ENCODE data around the gene STYXL2. TPM values are rescaled to one million over a fixed set of nuclear protein-coding genes. Genes with fewer than 3 reads are reported as not detected.

Gene STYXL2
- total RNA-seq (1 to 10 TPM; 7.1 to 7.6 TPM), polyA plus RNA-seq (1 to 10 TPM; 2.0 to 2.8 TPM)
- long read RNA-seq, donor 1, full-length matches to known transcripts = 1 of 17 reads
- long read RNA-seq, donor 1, partial matches to known transcripts = 4 of 17 reads
- long read RNA-seq, donor 1, other reads (novel, unspliced or antisense) = 12 of 17 reads
- long read RNA-seq, donor 2, full-length matches to known transcripts = 7 of 11 reads
- long read RNA-seq, donor 2, partial matches to known transcripts = 0 of 11 reads
- long read RNA-seq, donor 2, other reads (novel, unspliced or antisense) = 4 of 11 reads

DNA sequence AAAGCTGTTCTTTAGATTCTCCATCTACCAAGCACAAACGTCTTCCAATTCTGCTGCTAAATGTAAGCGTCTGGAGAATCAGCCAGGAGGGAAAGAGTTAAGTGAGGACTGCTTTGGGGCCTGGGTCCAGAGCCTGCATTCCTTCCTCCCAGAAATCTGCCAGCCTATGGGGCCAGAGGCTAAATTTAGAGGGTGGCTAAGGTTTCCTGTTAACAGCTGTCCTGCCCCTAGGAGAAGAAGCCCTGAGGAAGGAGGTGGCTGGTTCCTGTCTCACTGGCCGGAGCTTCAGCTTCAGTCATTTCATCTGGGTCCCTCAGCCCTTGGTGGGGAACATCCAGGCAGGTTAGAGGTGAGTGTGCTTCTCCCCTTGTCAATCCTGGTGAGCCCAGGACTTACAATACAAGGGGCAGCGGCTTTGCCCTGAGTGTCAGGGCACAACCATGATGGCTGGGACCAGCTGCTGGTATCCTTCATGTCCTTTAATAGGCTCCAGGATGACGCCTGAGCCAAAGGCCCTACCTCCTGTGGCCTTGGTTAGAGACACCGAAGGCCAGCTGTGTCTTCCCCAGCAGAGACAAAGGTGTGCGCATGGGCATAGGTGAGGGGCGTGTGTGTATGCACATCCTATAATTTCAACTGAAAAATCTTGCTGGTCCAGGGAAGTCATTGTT, at the start of gene STYXL2:
Gene STYXL2 (plus strand): TSS at position 230 of the 671 bp plus-strand sequence. CDS start 775 bp downstream, outside the sequence.
- H3K36me3 ChIP-seq (ENCODE audit: control insufficient read depth in 1 of 2, insufficient read depth in 2 of 2, low read length in 1 of 2) = no peaks in the 10 kb centered on the region
- no peaks in the 10 kb centered on the region for H3K9me3 ChIP-seq (ENCODE audit: control insufficient read depth, low read length)
- H3K27me3 ChIP-seq (ENCODE audit: control insufficient read depth in 1 of 2, insufficient read depth in 2 of 2, low read length in 1 of 2) = no peaks in the 10 kb centered on the region
- DNase-seq (no peak), ATAC-seq (ENCODE audit: low FRiP score) (peak; percentile 33)
- intact Hi-C loops (cut with DNase I) = no loop called here
- WGBS, 2 donors = 13 to 14% methylated on average over 8 of the region's 8 CpGs
- H3K4me3 ChIP-seq (ENCODE audit: low read length in 2 of 2) = peak within 1 kb of the TSS; percentile 29 to 51
- H3K27ac ChIP-seq (ENCODE audit: low read depth in 1 of 2, low read length in 2 of 2) = peak within 1 kb of the TSS in 1 of 2 donors; percentile 22
- no peaks in the 10 kb centered on the region for H3K4me1 ChIP-seq (ENCODE audit: control insufficient read depth in 1 of 2, insufficient read depth in 2 of 2, low read length in 2 of 2)

GRCh38 chr1:167051907-167052306, 42.0 kb upstream of the STYXL2 start:
- H3K36me3 ChIP-seq (ENCODE audit: control insufficient read depth in 1 of 2, insufficient read depth in 2 of 2, low read length in 1 of 2) = no peaks in the 10 kb centered on the region
- WGBS, 2 donors = 93 to 97% methylated on average over 5 of the region's 5 CpGs
- no peak overlapping the region for H3K4me3 ChIP-seq (ENCODE audit: low read length in 2 of 2)
- H3K27ac ChIP-seq (ENCODE audit: low read depth in 1 of 2, low read length in 2 of 2) = no peak overlapping the region
- no peaks in the 10 kb centered on the region for H3K9me3 ChIP-seq (ENCODE audit: control insufficient read depth, low read length)
- no peaks in the 10 kb centered on the region for H3K4me1 ChIP-seq (ENCODE audit: control insufficient read depth in 1 of 2, insufficient read depth in 2 of 2, low read length in 2 of 2)
- no peaks in the 10 kb centered on the region for H3K27me3 ChIP-seq (ENCODE audit: control insufficient read depth in 1 of 2, insufficient read depth in 2 of 2, low read length in 1 of 2)
- no peak for DNase-seq
- intact Hi-C loops (cut with DNase I) = loop anchor here in 1 of 2 donors (10.0 kb wide), 1 partner anchor 77 kb away; the partner anchor contains the start of gene ILDR2
- ATAC-seq (ENCODE audit: low FRiP score) = no peak

GRCh38 chr1:167052389-167052788, 41.5 kb upstream of the STYXL2 start:
- Histone ChIP-seq H3K36me3 (ENCODE audit: control insufficient read depth in 1 of 2, insufficient read depth in 2 of 2, low read length in 1 of 2) (no peaks in the 10 kb centered on the region), H3K27me3 (ENCODE audit: control insufficient read depth in 1 of 2, insufficient read depth in 2 of 2, low read length in 1 of 2) (no peaks in the 10 kb centered on the region), H3K4me3 (ENCODE audit: low read length in 2 of 2) (no peak overlapping the region), H3K4me1 (ENCODE audit: control insufficient read depth in 1 of 2, insufficient read depth in 2 of 2, low read length in 2 of 2) (no peaks in the 10 kb centered on the region), H3K9me3 (ENCODE audit: control insufficient read depth, low read length) (no peaks in the 10 kb centered on the region), H3K27ac (ENCODE audit: low read depth in 1 of 2, low read length in 2 of 2) (no peak overlapping the region)
- ATAC-seq (ENCODE audit: low FRiP score) (no peak), DNase-seq (no peak)
- intact Hi-C loops (cut with DNase I) = loop anchor here in 1 of 2 donors (10.0 kb wide), 1 partner anchor 78 kb away; the partner anchor contains the start of gene ILDR2
- WGBS, 2 donors = 77 to 80% methylated on average over 8 of the region's 8 CpGs

DNA sequence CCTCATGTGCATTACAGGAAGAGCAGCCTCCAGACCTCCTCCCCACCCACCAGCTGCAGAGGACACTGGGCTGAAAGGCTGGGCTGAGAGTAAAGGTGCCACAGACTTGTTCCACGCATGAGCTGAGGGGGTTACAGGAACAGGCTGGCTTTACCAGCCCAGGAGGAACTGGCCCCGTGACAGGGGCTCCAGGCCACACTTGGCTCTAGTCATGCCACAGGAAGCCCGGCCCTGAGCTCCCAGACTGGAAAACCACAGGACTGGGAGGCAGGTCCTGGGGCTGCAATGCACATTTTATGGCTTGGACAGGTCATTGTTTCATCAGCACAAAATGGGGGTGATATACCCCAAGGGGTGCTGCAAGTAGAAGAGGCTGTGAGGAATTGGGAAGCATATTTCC, 39.3 kb upstream of the STYXL2 start:
- DNase-seq = no peak
- Histone ChIP-seq H3K27ac (ENCODE audit: low read depth in 1 of 2, low read length in 2 of 2) (no peak overlapping the region), H3K27me3 (ENCODE audit: control insufficient read depth in 1 of 2, insufficient read depth in 2 of 2, low read length in 1 of 2) (no peaks in the 10 kb centered on the region), H3K4me3 (ENCODE audit: low read length in 2 of 2) (no peak overlapping the region), H3K36me3 (ENCODE audit: control insufficient read depth in 1 of 2, insufficient read depth in 2 of 2, low read length in 1 of 2) (no peaks in the 10 kb centered on the region), H3K9me3 (ENCODE audit: control insufficient read depth, low read length) (no peaks in the 10 kb centered on the region), H3K4me1 (ENCODE audit: control insufficient read depth in 1 of 2, insufficient read depth in 2 of 2, low read length in 2 of 2) (no peaks in the 10 kb centered on the region)
- intact Hi-C loops (cut with DNase I) = loop anchor here in 1 of 2 donors (10.0 kb wide), 1 partner anchor 80 kb away; the partner anchor contains the start of gene ILDR2
- ATAC-seq (ENCODE audit: low FRiP score) = no peak
- 40 to 41% methylated on average over 3 of the region's 3 CpGs for WGBS, 2 donors

- DNase-seq (no peak), ATAC-seq (ENCODE audit: low FRiP score) (no peak)
- WGBS, 2 donors = 81 to 85% methylated on average over 14 of the region's 14 CpGs
These were observed 38.8 kb upstream of the STYXL2 start for GRCh38 chr1:167054946-167055630.

GRCh38 chr1:167056529-167057231, 37.2 kb upstream of the STYXL2 start:
- Histone ChIP-seq H3K4me1 (ENCODE audit: control insufficient read depth in 1 of 2, insufficient read depth in 2 of 2, low read length in 2 of 2) (no peaks in the 10 kb centered on the region), H3K27ac (ENCODE audit: low read depth in 1 of 2, low read length in 2 of 2) (no peak overlapping the region), H3K36me3 (ENCODE audit: control insufficient read depth in 1 of 2, insufficient read depth in 2 of 2, low read length in 1 of 2) (no peaks in the 10 kb centered on the region), H3K27me3 (ENCODE audit: control insufficient read depth in 1 of 2, insufficient read depth in 2 of 2, low read length in 1 of 2) (no peaks in the 10 kb centered on the region), H3K4me3 (ENCODE audit: low read length in 2 of 2) (no peak overlapping the region), H3K9me3 (ENCODE audit: control insufficient read depth, low read length) (no peaks in the 10 kb centered on the region)
- ATAC-seq (ENCODE audit: low FRiP score) = no peak
- WGBS, 2 donors = 56 to 57% methylated on average over 10 of the region's 10 CpGs
- no peak for DNase-seq
- intact Hi-C loops (cut with DNase I) = loop anchor here (5.0 to 10.0 kb wide), 4 partner anchors 82 to 169 kb away; partner anchors contain the start of gene ILDR2 (in 1 of the 2)

More at GRCh38 chr1:167054946-167055630, 38.8 kb upstream of the STYXL2 start:
- Histone ChIP-seq H3K4me3 (ENCODE audit: low read length in 2 of 2) (no peak overlapping the region), H3K4me1 (ENCODE audit: control insufficient read depth in 1 of 2, insufficient read depth in 2 of 2, low read length in 2 of 2) (no peaks in the 10 kb centered on the region), H3K27ac (ENCODE audit: low read depth in 1 of 2, low read length in 2 of 2) (no peak overlapping the region), H3K36me3 (ENCODE audit: control insufficient read depth in 1 of 2, insufficient read depth in 2 of 2, low read length in 1 of 2) (no peaks in the 10 kb centered on the region), H3K27me3 (ENCODE audit: control insufficient read depth in 1 of 2, insufficient read depth in 2 of 2, low read length in 1 of 2) (no peaks in the 10 kb centered on the region), H3K9me3 (ENCODE audit: control insufficient read depth, low read length) (no peaks in the 10 kb centered on the region)
- intact Hi-C loops (cut with DNase I) = loop anchor here (5.0 to 10.0 kb wide), 4 partner anchors 80 to 168 kb away; partner anchors contain the start of gene ILDR2 (in 1 of the 2)

DNA sequence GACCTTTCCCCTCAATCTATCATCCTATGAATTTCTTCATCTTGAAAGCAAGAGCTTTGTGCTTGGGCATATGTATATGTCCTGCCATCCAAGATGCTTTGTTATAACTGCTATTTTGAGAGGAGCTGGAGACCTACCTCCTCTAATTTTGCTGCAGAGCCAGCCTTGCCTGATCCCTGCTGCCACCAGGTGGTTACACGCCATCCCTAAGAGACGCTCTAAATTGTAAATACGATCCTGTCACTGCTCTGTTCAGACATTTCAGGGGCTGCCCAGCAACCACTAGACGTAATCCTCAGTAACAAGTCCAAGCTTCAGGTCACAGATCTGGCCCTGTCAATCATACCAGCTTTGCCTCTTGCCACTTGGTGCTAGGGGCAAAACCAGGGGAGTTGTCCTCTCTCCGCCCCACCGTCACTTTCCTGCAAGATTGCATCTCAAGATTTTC, 36.6 kb upstream of the STYXL2 start:
- 37 to 40% methylated on average over 6 of the region's 6 CpGs for WGBS, 2 donors

More for the DNA sequence above, 36.6 kb upstream of the STYXL2 start:
- H3K4me1 ChIP-seq (ENCODE audit: control insufficient read depth in 1 of 2, insufficient read depth in 2 of 2, low read length in 2 of 2) = no peaks in the 10 kb centered on the region
- no peak overlapping the region for H3K4me3 ChIP-seq (ENCODE audit: low read length in 2 of 2)
- H3K9me3 ChIP-seq (ENCODE audit: control insufficient read depth, low read length) = no peaks in the 10 kb centered on the region
- intact Hi-C loops (cut with DNase I) = loop anchor here (5.0 to 10.0 kb wide), 4 partner anchors 82 to 170 kb away; partner anchors contain the start of gene ILDR2 (in 1 of the 2)
- ATAC-seq (ENCODE audit: low FRiP score) = no peak
- no peaks in the 10 kb centered on the region for H3K36me3 ChIP-seq (ENCODE audit: control insufficient read depth in 1 of 2, insufficient read depth in 2 of 2, low read length in 1 of 2)
- H3K27ac ChIP-seq (ENCODE audit: low read depth in 1 of 2, low read length in 2 of 2) = no peak overlapping the region
- DNase-seq = no peak
- no peaks in the 10 kb centered on the region for H3K27me3 ChIP-seq (ENCODE audit: control insufficient read depth in 1 of 2, insufficient read depth in 2 of 2, low read length in 1 of 2)

Data from aorta (tissue), 5 donors.